GM12878 (cell line): ENCODE results near the gene LSM14A. TPM values are rescaled to one million over a fixed set of nuclear protein-coding genes. Genes with fewer than 3 reads are reported as not detected.

Experiments
- ATAC-seq: fragments of 200-7000 bp; cut with Tn5 transposase; 3 replicates; pipeline ENCODE4 v1.9.1; 2020; ENCODE audit warnings: mild to moderate bottlenecking, moderate library complexity
- BruUV-seq: library from RNA; stranded (reverse); fragments of 400-500 nt; replicated peaks from 2 replicates; lab custom pipeline; 2021; lab: Mats Ljungman, UMichigan
- CTCF ChIA-PET: fragments of 300-600 bp; sonication (Branson Sonifier 250); formaldehyde crosslinking; extraction: SDS; loops from one replicate; lab custom pipeline; 2021; ENCODE audit warnings: inconsistent platforms; lab: Yijun Ruan, JAX
- POLR2A ChIA-PET: fragments of 350-600 bp; formaldehyde crosslinking; extraction: SDS; loops from one replicate; lab custom pipeline; 2021; ENCODE audit warnings: inconsistent platforms; lab: Charles Lee
- RAD21 ChIA-PET: fragments of 300-600 bp; sonication (Branson Sonifier 250); formaldehyde crosslinking; loops from one replicate; lab custom pipeline; 2023; ENCODE audit warnings: antibody characterized with exemption; ENCODE audit not compliant: unreplicated experiment; lab: Charles Lee
- SMC1A ChIA-PET: fragments of 300-600 bp; sonication (Branson Sonifier 250); formaldehyde crosslinking; loops from one replicate; lab custom pipeline; 2023; ENCODE audit not compliant: unreplicated experiment, uncharacterized antibody; lab: Charles Lee
- DNase-seq: peaks from one replicate; pipeline ENCODE4 v3.0.0-alpha.2; 2011; ENCODE audit warnings: low read depth, low spot score
- FAIRE-seq: peaks from 3 replicates; lab custom pipeline; 2011; peaks lifted over from hg19 to GRCh38; lab: Jason Lieb, UNC
- H2AFZ ChIP-seq: 2 replicates; pipeline ENCODE4 v1.6.0; 2011; ENCODE audit warnings: low read depth, low read length, control low read depth; ENCODE audit not compliant: control insufficient read depth
- H3K27ac ChIP-seq: 2 replicates; pipeline ENCODE4 v1.5.1; 2011; ENCODE audit warnings: control low read depth; ENCODE audit not compliant: control insufficient read depth, insufficient read depth
- H3K27me3 ChIP-seq, 2 experiments: replicated peaks in 1 of 2; 2 replicates each; pipeline versions ENCODE4 v1.6.0 to v1.6.1; 2011; ENCODE audit warnings: low read length in 1 of 2; ENCODE audit not compliant: control insufficient read depth in 2 of 2, insufficient read depth in 2 of 2
- H3K36me3 ChIP-seq, 2 experiments: 2 replicates each; pipeline ENCODE4 v1.5.1; 2011; ENCODE audit warnings: low read length in 1 of 2; ENCODE audit not compliant: control insufficient read depth in 2 of 2, insufficient read depth in 2 of 2
- H3K4me1 ChIP-seq: 2 replicates; pipeline ENCODE4 v1.6.1; 2011; ENCODE audit warnings: mild to moderate bottlenecking, low read length, moderate library complexity, mixed read lengths; ENCODE audit not compliant: control insufficient read depth, insufficient read depth
- H3K4me2 ChIP-seq: 2 replicates; pipeline ENCODE4 v1.6.0; 2011; ENCODE audit warnings: control low read depth; ENCODE audit not compliant: control insufficient read depth, insufficient read depth
- H3K4me3 ChIP-seq: fragments of 200-600 bp; sonication (generic); 2 replicates; pipeline ENCODE4 v1.5.1; 2016
- H3K79me2 ChIP-seq: 2 replicates; pipeline ENCODE4 v1.6.0; 2011; ENCODE audit warnings: low read length; ENCODE audit not compliant: control insufficient read depth, insufficient read depth
- H3K9ac ChIP-seq: 2 replicates; pipeline ENCODE4 v1.8.0; 2011; ENCODE audit warnings: low read length, control low read depth, mixed read lengths; ENCODE audit not compliant: control insufficient read depth, insufficient read depth
- H3K9me3 ChIP-seq: replicated peaks from 3 replicates; pipeline ENCODE4 v1.5.1; 2011; ENCODE audit warnings: mild to moderate bottlenecking, low read length; ENCODE audit not compliant: control insufficient read depth, insufficient read depth
- H4K20me1 ChIP-seq: 2 replicates; pipeline ENCODE4 v1.6.0; 2011; ENCODE audit not compliant: control insufficient read depth, insufficient read depth
- BACH1 ChIP-seq: fragments of 450-650 bp; IDR thresholded peaks from 2 replicates; pipeline ENCODE4 v1.6.1; 2017; ENCODE audit warnings: mild to moderate bottlenecking, borderline replicate concordance
- CEBPZ ChIP-seq: fragments of 150-350 bp; IDR thresholded peaks from 2 replicates; pipeline ENCODE4 v1.6.1; 2016; ENCODE audit warnings: low read depth, low read length
- FOXM1 ChIP-seq: IDR thresholded peaks from 2 replicates; pipeline ENCODE4 v1.6.1; 2012; ENCODE audit warnings: low read depth, mild to moderate bottlenecking, inconsistent platforms, low read length, moderate library complexity
- HCFC1 ChIP-seq: fragments of 150-350 bp; IDR thresholded peaks from 2 replicates; pipeline ENCODE4 v1.6.1; 2014; ENCODE audit warnings: low read length
- PAX5 ChIP-seq: IDR thresholded peaks from 2 replicates; pipeline ENCODE4 v1.6.1; 2011; ENCODE audit warnings: low read depth, low read length, borderline replicate concordance
- PRDM15 ChIP-seq: fragments of 450-650 bp; formaldehyde crosslinking; IDR thresholded peaks from 2 replicates; pipeline ENCODE4 v1.4.0; 2020; ENCODE audit warnings: mild to moderate bottlenecking, moderate library complexity
- SIN3A ChIP-seq: IDR thresholded peaks from 2 replicates; pipeline ENCODE4 v1.6.1; 2012; ENCODE audit warnings: low read depth, low read length, improper control_type of control experiment
- SIX5 ChIP-seq: IDR thresholded peaks from 2 replicates; pipeline ENCODE4 v1.6.1; 2011; ENCODE audit warnings: mild to moderate bottlenecking, low read depth, low read length, moderate library complexity; ENCODE audit not compliant: severe bottlenecking
- TBL1XR1 ChIP-seq: IDR thresholded peaks from 2 replicates; pipeline ENCODE4 v1.6.1; 2012; ENCODE audit warnings: low read depth, low read length, improper control_type of control experiment
- WGBS: methylation state at CpG from one replicate; pipeline ENCODE4 v1.1.6; 2016; ENCODE audit warnings: low lambda C conversion rate; ENCODE audit not compliant: insufficient replicate concordance, insufficient coverage; ENCODE audit errors: missing lambda C conversion rate; 5-methylcytosine and 5-hydroxymethylcytosine counted together
- in situ Hi-C: fragments of 300-500 bp; cut with MboI; formaldehyde crosslinking; loops from 9 replicates; pipeline ENCODE4 v1.14.3; 2018; ENCODE audit warnings: mixed read lengths
- intact Hi-C: fragments of 100-400 bp; cut with micrococcal nuclease; formaldehyde crosslinking; loops from one replicate; pipeline ENCODE4 v1.14.2; 2022; ENCODE audit not compliant: unreplicated experiment
- polyA plus RNA-seq, 11 experiments: library from polyadenylated mRNA; depleted of rRNA in 4 of 11; unstranded in 6 of 11; stranded (reverse) in 5 of 11; fragments of >200 nt; fragmentation: Nextera tagmentation in 4 of 11; fragmentation: Illumina TruSeq in 1 of 11; extraction: Ambion mirVana in 4 of 11; extraction: Trizol in 1 of 11; gene quantifications; 1 replicate in 1 of 11; 2 replicates in 10 of 11; pipeline versions ENCODE4 v1.2.1 to v1.2.3, GENCODE V29; 2011 to 2016; ENCODE audit warnings: inconsistent platforms in 2 of 11, missing spikeins in 2 of 11, low read depth in 1 of 11
- total RNA-seq, 4 experiments: library from RNA; depleted of rRNA in 3 of 4; stranded (reverse); fragments of >200 nt in 3 of 4; fragmentation: Illumina TruSeq in 1 of 4; extraction: Trizol in 1 of 4; gene quantifications; 2 replicates each; pipeline versions ENCODE4 v1.2.1 to v1.2.3, GENCODE V29; 2013 to 2021
- TF ChIP-seq, protein P1 (sequence below): IDR thresholded peaks from 2 replicates; pipeline ENCODE4 v1.6.1; 2011; ENCODE audit warnings: low read depth, low read length, improper control_type of control experiment, borderline replicate concordance
- TF ChIP-seq, protein P2 (sequence below): fragments of 450-650 bp; IDR thresholded peaks from 2 replicates; pipeline ENCODE4 v1.6.1; 2018; ENCODE audit warnings: mild to moderate bottlenecking, low read depth, moderate library complexity; ENCODE audit not compliant: partially characterized antibody

Gene LSM14A
- total and polyA plus RNA-seq, 10 of the 15 experiments (the other 5 are each of a cell fraction or from before 2014, with no cell fraction given), result 21.9 to 193 (median 89.4) TPM

DNA sequence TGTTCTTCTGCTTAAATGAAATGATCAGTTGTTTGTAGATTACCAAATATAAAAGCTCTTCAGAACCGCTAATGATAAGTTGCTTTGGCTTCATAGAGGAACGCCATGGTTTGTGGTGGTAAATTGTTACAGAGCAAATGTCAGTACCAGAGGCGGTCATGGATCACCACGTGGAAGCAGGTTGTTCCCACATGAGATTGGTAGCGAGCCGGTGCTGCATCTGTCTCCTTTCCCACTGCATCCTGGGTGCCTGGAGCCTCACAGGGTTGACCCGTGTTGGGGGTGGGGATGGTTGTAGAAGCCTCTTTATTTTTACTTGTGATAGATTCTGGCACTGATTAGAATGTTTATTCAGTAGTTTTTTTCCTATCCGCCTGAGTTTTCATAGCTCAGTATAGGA is 96.8 kb downstream of the LSM14A start:
- no peaks in the 10 kb centered on the region for H3K9me3 ChIP-seq
- 52% methylated on average over 8 of the region's 8 CpGs for WGBS
- no peak overlapping the region for H3K4me2 ChIP-seq
- TF ChIP-seq SIX5 (no peak), SIN3A (no peak), HCFC1 (no peak), PAX5 (no peak), CEBPZ (no peak), TBL1XR1 (no peak), PRDM15 (CRISPR knock-in tag) (no peak), BACH1 (no peak), FOXM1 (no peak)
- TF ChIP-seq, protein P1, sequence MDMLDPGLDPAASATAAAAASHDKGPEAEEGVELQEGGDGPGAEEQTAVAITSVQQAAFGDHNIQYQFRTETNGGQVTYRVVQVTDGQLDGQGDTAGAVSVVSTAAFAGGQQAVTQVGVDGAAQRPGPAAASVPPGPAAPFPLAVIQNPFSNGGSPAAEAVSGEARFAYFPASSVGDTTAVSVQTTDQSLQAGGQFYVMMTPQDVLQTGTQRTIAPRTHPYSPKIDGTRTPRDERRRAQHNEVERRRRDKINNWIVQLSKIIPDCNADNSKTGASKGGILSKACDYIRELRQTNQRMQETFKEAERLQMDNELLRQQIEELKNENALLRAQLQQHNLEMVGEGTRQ, result no peak
- TF ChIP-seq, protein P2, sequence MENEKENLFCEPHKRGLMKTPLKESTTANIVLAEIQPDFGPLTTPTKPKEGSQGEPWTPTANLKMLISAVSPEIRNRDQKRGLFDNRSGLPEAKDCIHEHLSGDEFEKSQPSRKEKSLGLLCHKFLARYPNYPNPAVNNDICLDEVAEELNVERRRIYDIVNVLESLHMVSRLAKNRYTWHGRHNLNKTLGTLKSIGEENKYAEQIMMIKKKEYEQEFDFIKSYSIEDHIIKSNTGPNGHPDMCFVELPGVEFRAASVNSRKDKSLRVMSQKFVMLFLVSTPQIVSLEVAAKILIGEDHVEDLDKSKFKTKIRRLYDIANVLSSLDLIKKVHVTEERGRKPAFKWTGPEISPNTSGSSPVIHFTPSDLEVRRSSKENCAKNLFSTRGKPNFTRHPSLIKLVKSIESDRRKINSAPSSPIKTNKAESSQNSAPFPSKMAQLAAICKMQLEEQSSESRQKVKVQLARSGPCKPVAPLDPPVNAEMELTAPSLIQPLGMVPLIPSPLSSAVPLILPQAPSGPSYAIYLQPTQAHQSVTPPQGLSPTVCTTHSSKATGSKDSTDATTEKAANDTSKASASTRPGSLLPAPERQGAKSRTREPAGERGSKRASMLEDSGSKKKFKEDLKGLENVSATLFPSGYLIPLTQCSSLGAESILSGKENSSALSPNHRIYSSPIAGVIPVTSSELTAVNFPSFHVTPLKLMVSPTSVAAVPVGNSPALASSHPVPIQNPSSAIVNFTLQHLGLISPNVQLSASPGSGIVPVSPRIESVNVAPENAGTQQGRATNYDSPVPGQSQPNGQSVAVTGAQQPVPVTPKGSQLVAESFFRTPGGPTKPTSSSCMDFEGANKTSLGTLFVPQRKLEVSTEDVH, result no peak
- TF ChIP-seq, all 136 proteins: peak for 0
- RAD21 ChIA-PET, result no interaction called here
- intact Hi-C loops (no loop called here), in situ Hi-C loops (no loop called here)
- Histone ChIP-seq H3K36me3 (no peaks in the 10 kb centered on the region), H3K79me2 (peaks cover 9% of the 10 kb centered on the region), H3K27me3 (no peaks in the 10 kb centered on the region), H3K27ac (peak overlapping the region; percentile 93; the same call in 1 of the 2 replicates), H2AFZ (no peak overlapping the region; the same call in 1 of the 2 replicates), H3K4me1 (peaks cover 22% of the 10 kb centered on the region), H3K9ac (no peak overlapping the region; the same call in 1 of the 2 replicates), H3K4me3 (no peak overlapping the region), H4K20me1 (no peaks in the 10 kb centered on the region)
- ATAC-seq (no peak), FAIRE-seq (no peak), DNase-seq (no peak)
- SMC1A ChIA-PET, result interaction anchor here (0.9 kb wide), 1 partner anchor 24 kb away, joined by 3 read pairs; no protein-coding TSS in a partner anchor
- no TSS peak for BruUV-seq
- POLR2A ChIA-PET, result interaction anchor here (0.6 kb wide), 1 partner anchor 91 kb away, joined by 4 read pairs; no protein-coding TSS in a partner anchor
- CTCF ChIA-PET, result interaction anchor here (1.1 to 1.2 kb wide), 2 partner anchors 43 to 90 kb away, joined by 3 read pairs; no protein-coding TSS in a partner anchor
